DOHH2 (cell line): Measurements from ENCODE around the gene ALAS2.

Experiments
- H3F3A ChIP-seq: fragments of 200-600 bp; sonication (generic), shearing (Covaris generic); 2 replicates; pipeline ENCODE4 v1.6.0; 2016; ENCODE audit warnings: antibody characterized with exemption, mild to moderate bottlenecking; ENCODE audit not compliant: control insufficient read depth, insufficient read depth
- H3K27ac ChIP-seq: fragments of 200-600 bp; sonication (generic); 2 replicates; pipeline ENCODE4 v1.5.1; 2014; ENCODE audit warnings: low read depth, mild to moderate bottlenecking, low read length, moderate library complexity
- H3K27me3 ChIP-seq: fragments of 200-600 bp; sonication (generic); 2 replicates; pipeline ENCODE4 v1.6.1; 2014; ENCODE audit warnings: mild to moderate bottlenecking, low read length, mixed read lengths; ENCODE audit not compliant: control insufficient read depth
- H3K36me3 ChIP-seq: fragments of 200-600 bp; sonication (generic); 2 replicates; pipeline ENCODE4 v1.6.1; 2014; ENCODE audit warnings: mild to moderate bottlenecking, low read length, moderate library complexity, mixed read lengths; ENCODE audit not compliant: control insufficient read depth
- H3K4me1 ChIP-seq: fragments of 200-600 bp; sonication (generic); 2 replicates; pipeline ENCODE4 v1.6.1; 2014; ENCODE audit warnings: mild to moderate bottlenecking, low read length, mixed read lengths; ENCODE audit not compliant: control insufficient read depth
- H3K4me2 ChIP-seq: fragments of 200-600 bp; sonication (generic); 2 replicates; pipeline ENCODE4 v1.6.0; 2014; ENCODE audit warnings: mild to moderate bottlenecking, low read length, moderate library complexity
- H3K4me3 ChIP-seq: fragments of 200-600 bp; sonication (generic); 2 replicates; pipeline ENCODE4 v1.5.1; 2014; ENCODE audit warnings: mild to moderate bottlenecking, low read length, mixed read lengths
- H3K79me2 ChIP-seq: fragments of 200-600 bp; sonication (generic); 2 replicates; pipeline ENCODE4 v1.6.1; 2014; ENCODE audit warnings: mild to moderate bottlenecking, low read length, mixed read lengths; ENCODE audit not compliant: control insufficient read depth
- H3K9me2 ChIP-seq: fragments of 200-600 bp; sonication (generic); replicated peaks from 2 replicates; pipeline ENCODE4 v1.6.1; 2014; ENCODE audit warnings: mild to moderate bottlenecking, low read length, mixed read lengths; ENCODE audit not compliant: control insufficient read depth
- H3K9me3 ChIP-seq: fragments of 200-600 bp; sonication (generic); 2 replicates; pipeline ENCODE4 v1.6.1; 2014; ENCODE audit warnings: antibody characterized with exemption, low read length, mixed read lengths; ENCODE audit not compliant: control insufficient read depth, insufficient read depth
- H4K20me1 ChIP-seq: fragments of 200-600 bp; sonication (generic); 2 replicates; pipeline ENCODE4 v1.6.0; 2014; ENCODE audit warnings: low read depth, mild to moderate bottlenecking, antibody characterized with exemption, low read length, moderate library complexity; ENCODE audit not compliant: control insufficient read depth, insufficient read depth
- EZH2phosphoT487 ChIP-seq: fragments of 200-600 bp; sonication (generic); IDR thresholded peaks from 2 replicates; pipeline ENCODE4 v1.6.1; 2017; ENCODE audit warnings: borderline replicate concordance, mild to moderate bottlenecking, antibody characterized with exemption, low read length, moderate library complexity, mixed read lengths
- TF ChIP-seq, protein P1 (sequence below): fragments of 200-600 bp; sonication (generic); IDR thresholded peaks from one replicate; pipeline ENCODE4 v1.5.1; 2014; ENCODE audit warnings: antibody characterized with exemption, mild to moderate bottlenecking, low read depth, low read length; ENCODE audit not compliant: poor library complexity, severe bottlenecking

ALAS2 gene

DNA sequence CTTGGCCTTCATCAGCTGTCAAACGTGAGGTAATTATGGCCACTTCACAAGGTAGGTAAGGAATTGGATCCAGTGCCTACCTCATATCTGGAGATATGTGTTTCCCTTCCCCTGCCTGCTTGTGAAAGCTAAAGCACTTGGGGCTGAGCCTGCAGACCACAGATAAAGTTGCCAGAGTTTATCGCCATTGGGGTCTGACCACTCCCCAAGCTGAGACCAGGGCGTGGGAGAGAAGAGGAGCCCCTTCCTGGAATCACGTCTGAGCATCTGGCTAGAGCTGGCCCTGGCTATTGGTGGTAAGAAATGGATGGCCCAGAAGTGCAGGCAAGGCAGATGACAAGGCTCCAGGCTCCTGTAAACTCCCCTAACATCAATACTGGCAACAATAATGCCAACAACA is 2.7 kb downstream of the ALAS2 start:
- Histone ChIP-seq H3K9me2 (no peaks in the 10 kb centered on the region), H3K79me2 (no peaks in the 10 kb centered on the region), H3K4me3 (no peak overlapping the region), H3K4me2 (no peak overlapping the region), H3K27me3 (no peaks in the 10 kb centered on the region), H3K36me3 (no peaks in the 10 kb centered on the region), H3K9me3 (no peaks in the 10 kb centered on the region), H3K27ac (no peak overlapping the region), H4K20me1 (no peaks in the 10 kb centered on the region), H3K4me1 (no peaks in the 10 kb centered on the region), H3F3A (no peaks in the 10 kb centered on the region)
- TF ChIP-seq EZH2phosphoT487: no peak
- TF ChIP-seq, protein P1, sequence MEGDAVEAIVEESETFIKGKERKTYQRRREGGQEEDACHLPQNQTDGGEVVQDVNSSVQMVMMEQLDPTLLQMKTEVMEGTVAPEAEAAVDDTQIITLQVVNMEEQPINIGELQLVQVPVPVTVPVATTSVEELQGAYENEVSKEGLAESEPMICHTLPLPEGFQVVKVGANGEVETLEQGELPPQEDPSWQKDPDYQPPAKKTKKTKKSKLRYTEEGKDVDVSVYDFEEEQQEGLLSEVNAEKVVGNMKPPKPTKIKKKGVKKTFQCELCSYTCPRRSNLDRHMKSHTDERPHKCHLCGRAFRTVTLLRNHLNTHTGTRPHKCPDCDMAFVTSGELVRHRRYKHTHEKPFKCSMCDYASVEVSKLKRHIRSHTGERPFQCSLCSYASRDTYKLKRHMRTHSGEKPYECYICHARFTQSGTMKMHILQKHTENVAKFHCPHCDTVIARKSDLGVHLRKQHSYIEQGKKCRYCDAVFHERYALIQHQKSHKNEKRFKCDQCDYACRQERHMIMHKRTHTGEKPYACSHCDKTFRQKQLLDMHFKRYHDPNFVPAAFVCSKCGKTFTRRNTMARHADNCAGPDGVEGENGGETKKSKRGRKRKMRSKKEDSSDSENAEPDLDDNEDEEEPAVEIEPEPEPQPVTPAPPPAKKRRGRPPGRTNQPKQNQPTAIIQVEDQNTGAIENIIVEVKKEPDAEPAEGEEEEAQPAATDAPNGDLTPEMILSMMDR: no peak

DNA sequence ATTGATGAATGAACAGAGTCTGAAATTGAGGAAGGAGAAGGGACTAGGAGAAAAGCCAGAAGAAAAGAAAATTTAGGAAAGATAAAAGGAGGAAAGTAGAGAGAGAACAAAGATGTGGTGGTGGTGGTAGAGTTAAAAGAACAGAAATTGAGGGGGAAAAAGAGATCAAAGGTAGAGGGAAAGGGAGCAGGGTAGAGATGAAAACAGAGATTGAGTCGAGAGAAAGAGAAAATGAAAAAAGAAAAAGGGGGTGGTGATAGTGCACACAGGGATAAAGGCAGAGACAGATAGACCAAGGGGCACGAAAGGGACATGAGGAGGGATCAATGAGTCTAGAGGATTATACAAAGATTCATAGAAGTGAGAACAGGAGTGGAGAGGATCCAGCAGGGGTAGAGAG is 3.9 kb downstream of the ALAS2 start:
- H3K36me3 ChIP-seq: no peaks in the 10 kb centered on the region
- no peak overlapping the region for H3K27ac ChIP-seq
- TF ChIP-seq, protein P1: no peak
- no peak for TF ChIP-seq EZH2phosphoT487
- no peaks in the 10 kb centered on the region for H4K20me1 ChIP-seq
- no peak overlapping the region for H3K4me2 ChIP-seq
- no peaks in the 10 kb centered on the region for H3K9me2 ChIP-seq
- no peaks in the 10 kb centered on the region for H3K79me2 ChIP-seq
- H3K4me3 ChIP-seq: no peak overlapping the region
- H3F3A ChIP-seq: no peaks in the 10 kb centered on the region
- H3K4me1 ChIP-seq: no peaks in the 10 kb centered on the region
- no peaks in the 10 kb centered on the region for H3K9me3 ChIP-seq
- H3K27me3 ChIP-seq: no peaks in the 10 kb centered on the region

GRCh38 chrX:55026143-55026542 is 4.6 kb downstream of the ALAS2 start:
- Histone ChIP-seq H4K20me1 (no peaks in the 10 kb centered on the region), H3K9me2 (no peaks in the 10 kb centered on the region), H3K36me3 (no peaks in the 10 kb centered on the region), H3K4me3 (no peak overlapping the region), H3K4me2 (no peak overlapping the region), H3K27me3 (no peaks in the 10 kb centered on the region), H3K9me3 (no peaks in the 10 kb centered on the region), H3F3A (no peaks in the 10 kb centered on the region), H3K79me2 (no peaks in the 10 kb centered on the region), H3K27ac (no peak overlapping the region), H3K4me1 (no peaks in the 10 kb centered on the region)
- TF ChIP-seq EZH2phosphoT487: no peak
- TF ChIP-seq, protein P1: no peak

DNA sequence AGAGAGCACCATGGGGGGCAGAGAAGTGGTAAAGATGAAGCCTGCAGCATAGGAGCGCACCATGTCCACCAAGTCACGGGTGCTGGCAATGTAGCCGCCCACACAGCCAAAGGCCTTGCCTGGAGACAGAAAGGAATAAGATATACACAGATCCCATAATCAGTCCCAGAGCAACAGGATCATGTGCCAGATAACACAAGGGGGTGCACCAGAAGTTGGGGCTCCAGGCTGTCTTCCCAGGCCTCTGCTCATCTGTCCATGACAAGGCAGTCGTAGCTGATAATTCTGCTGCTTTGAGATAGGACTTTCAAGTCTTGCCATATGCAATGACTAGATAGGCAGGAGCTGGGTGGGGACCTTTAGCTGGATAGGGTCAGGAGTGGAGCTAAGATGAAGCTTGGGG is 15.9 kb downstream of the ALAS2 start:
- TF ChIP-seq, protein P1: no peak
- TF ChIP-seq EZH2phosphoT487: no peak
- Histone ChIP-seq H3K9me2 (no peaks in the 10 kb centered on the region), H3K36me3 (no peaks in the 10 kb centered on the region), H3K27ac (no peak overlapping the region), H3F3A (no peaks in the 10 kb centered on the region), H3K79me2 (no peaks in the 10 kb centered on the region), H3K4me2 (no peak overlapping the region), H3K4me3 (no peak overlapping the region), H3K9me3 (no peaks in the 10 kb centered on the region), H3K27me3 (no peaks in the 10 kb centered on the region), H4K20me1 (no peaks in the 10 kb centered on the region), H3K4me1 (no peaks in the 10 kb centered on the region)
